ENCODE measurements around the gene BEND2. TPM values are rescaled to one million over a fixed set of nuclear protein-coding genes. Genes with fewer than 3 reads are reported as not detected.

Gene BEND2
- total RNA-seq, 1 experiment from 2014 or later, result not detected

DNA sequence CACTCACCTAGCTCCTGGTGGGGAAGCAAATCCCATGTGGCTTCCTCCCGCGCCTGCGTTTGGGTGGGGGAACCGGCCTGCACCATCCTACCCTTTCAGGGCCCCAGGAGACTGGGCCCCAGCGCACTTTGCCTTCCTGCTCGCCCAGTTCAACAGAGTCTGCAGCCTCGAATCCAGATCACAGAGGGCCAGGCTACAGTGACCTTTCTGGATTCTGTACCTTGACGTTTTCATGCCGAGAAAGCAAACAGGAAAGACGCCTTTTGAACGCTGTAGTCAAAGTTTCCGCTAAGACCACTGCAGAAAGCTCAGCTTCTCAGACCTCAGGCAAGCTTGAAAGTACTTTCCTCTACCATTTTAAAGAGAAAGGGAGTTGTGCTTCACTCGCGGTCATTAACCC lies 7.4 kb upstream of the BEND2 start:
- intact Hi-C loops (cut with micrococcal nuclease), result no loop called here
- no peaks in the 10 kb centered on the region for H3K27me3 Mint-ChIP-seq (ENCODE audit: insufficient read depth, unreplicated experiment)
- peaks cover 8% of the 10 kb centered on the region for H3K9me3 Mint-ChIP-seq (ENCODE audit: unreplicated experiment)
- TF ChIP-seq, protein P1, sequence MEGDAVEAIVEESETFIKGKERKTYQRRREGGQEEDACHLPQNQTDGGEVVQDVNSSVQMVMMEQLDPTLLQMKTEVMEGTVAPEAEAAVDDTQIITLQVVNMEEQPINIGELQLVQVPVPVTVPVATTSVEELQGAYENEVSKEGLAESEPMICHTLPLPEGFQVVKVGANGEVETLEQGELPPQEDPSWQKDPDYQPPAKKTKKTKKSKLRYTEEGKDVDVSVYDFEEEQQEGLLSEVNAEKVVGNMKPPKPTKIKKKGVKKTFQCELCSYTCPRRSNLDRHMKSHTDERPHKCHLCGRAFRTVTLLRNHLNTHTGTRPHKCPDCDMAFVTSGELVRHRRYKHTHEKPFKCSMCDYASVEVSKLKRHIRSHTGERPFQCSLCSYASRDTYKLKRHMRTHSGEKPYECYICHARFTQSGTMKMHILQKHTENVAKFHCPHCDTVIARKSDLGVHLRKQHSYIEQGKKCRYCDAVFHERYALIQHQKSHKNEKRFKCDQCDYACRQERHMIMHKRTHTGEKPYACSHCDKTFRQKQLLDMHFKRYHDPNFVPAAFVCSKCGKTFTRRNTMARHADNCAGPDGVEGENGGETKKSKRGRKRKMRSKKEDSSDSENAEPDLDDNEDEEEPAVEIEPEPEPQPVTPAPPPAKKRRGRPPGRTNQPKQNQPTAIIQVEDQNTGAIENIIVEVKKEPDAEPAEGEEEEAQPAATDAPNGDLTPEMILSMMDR (IDR thresholded peaks at IDR 0.05; ENCODE audit: unreplicated experiment), result no peak
- H3K36me3 Mint-ChIP-seq (ENCODE audit: insufficient read depth, unreplicated experiment), result no peaks in the 10 kb centered on the region
- no TSS peak for BruUV-seq (replicated peaks)
- DNase-seq (ENCODE audit: unreplicated experiment), result no peak
- no peak overlapping the region for H3K27ac Mint-ChIP-seq (ENCODE audit: low read depth, unreplicated experiment)
- H3K4me3 Mint-ChIP-seq (ENCODE audit: unreplicated experiment), result no peak overlapping the region
- ChIA-PET POLR2A (no interaction called here), CTCF (interaction anchor here (0.6 kb wide), 2 partner anchors 22 to 435 kb away, joined by 3 to 4 read pairs; no protein-coding TSS in a partner anchor)
- H3K4me1 Mint-ChIP-seq (ENCODE audit: insufficient read depth, unreplicated experiment), result no peaks in the 10 kb centered on the region

GRCh38 chrX:18227458-18227857 lies 6.8 kb upstream of the BEND2 start:
- no TSS peak for BruUV-seq (replicated peaks)
- Mint-ChIP-seq H3K27me3 (ENCODE audit: insufficient read depth, unreplicated experiment) (no peaks in the 10 kb centered on the region), H3K4me1 (ENCODE audit: insufficient read depth, unreplicated experiment) (no peaks in the 10 kb centered on the region), H3K9me3 (ENCODE audit: unreplicated experiment) (peaks cover 8% of the 10 kb centered on the region), H3K36me3 (ENCODE audit: insufficient read depth, unreplicated experiment) (no peaks in the 10 kb centered on the region), H3K27ac (ENCODE audit: low read depth, unreplicated experiment) (no peak overlapping the region), H3K4me3 (ENCODE audit: unreplicated experiment) (no peak overlapping the region)
- intact Hi-C loops (cut with micrococcal nuclease), result no loop called here
- POLR2A ChIA-PET, result no interaction called here
- CTCF ChIA-PET, result no interaction called here
- DNase-seq (ENCODE audit: unreplicated experiment), result no peak
- TF ChIP-seq, protein P1 (IDR thresholded peaks at IDR 0.05; ENCODE audit: unreplicated experiment), result no peak

GRCh38 chrX:18210470-18210869 lies 10.2 kb downstream of the BEND2 start:
- Mint-ChIP-seq H3K36me3 (ENCODE audit: insufficient read depth, unreplicated experiment) (no peaks in the 10 kb centered on the region), H3K27ac (ENCODE audit: low read depth, unreplicated experiment) (no peak overlapping the region), H3K4me3 (ENCODE audit: unreplicated experiment) (no peak overlapping the region), H3K4me1 (ENCODE audit: insufficient read depth, unreplicated experiment) (no peaks in the 10 kb centered on the region), H3K27me3 (ENCODE audit: insufficient read depth, unreplicated experiment) (no peaks in the 10 kb centered on the region), H3K9me3 (ENCODE audit: unreplicated experiment) (no peaks in the 10 kb centered on the region)
- intact Hi-C loops (cut with micrococcal nuclease), result loop anchor here (1.0 kb wide), 2 partner anchors 422 to 466 kb away; no protein-coding TSS in a partner anchor
- BruUV-seq (replicated peaks), result no TSS peak
- CTCF ChIA-PET, result interaction anchor here (0.6 to 2.0 kb wide), 11 partner anchors 12 to 696 kb away, joined by 3 to 14 read pairs (median 3); no protein-coding TSS in a partner anchor
- DNase-seq (ENCODE audit: unreplicated experiment), result no peak
- POLR2A ChIA-PET, result no interaction called here
- TF ChIP-seq, protein P1 (IDR thresholded peaks at IDR 0.05; ENCODE audit: unreplicated experiment), result no peak

DNA sequence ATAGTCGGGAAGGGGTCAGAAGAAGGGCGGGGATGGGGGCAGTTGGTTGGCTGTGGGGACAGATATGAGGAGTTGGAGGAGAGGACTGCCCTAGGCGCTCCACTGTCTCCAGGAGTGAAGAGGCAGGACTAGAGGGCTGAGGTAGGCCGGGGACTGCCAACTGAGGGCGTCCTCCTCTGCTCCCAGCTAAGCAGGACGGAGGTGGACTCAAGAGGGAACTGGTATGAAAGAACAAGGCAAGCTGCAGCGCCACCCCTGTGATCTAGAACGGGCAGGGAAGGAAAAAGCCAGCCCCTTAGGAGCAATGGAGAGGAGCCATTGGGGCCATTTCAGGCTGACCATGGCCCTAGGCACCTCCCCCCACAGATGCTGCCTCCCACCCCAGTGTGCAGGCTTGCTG lies 14.0 kb downstream of the BEND2 start:
- DNase-seq (ENCODE audit: unreplicated experiment), result no peak
- Mint-ChIP-seq H3K27me3 (ENCODE audit: insufficient read depth, unreplicated experiment) (peaks cover 17% of the 10 kb centered on the region), H3K4me3 (ENCODE audit: unreplicated experiment) (no peak overlapping the region), H3K9me3 (ENCODE audit: unreplicated experiment) (no peaks in the 10 kb centered on the region), H3K4me1 (ENCODE audit: insufficient read depth, unreplicated experiment) (no peaks in the 10 kb centered on the region), H3K36me3 (ENCODE audit: insufficient read depth, unreplicated experiment) (no peaks in the 10 kb centered on the region), H3K27ac (ENCODE audit: low read depth, unreplicated experiment) (no peak overlapping the region)
- TF ChIP-seq, protein P1 (IDR thresholded peaks at IDR 0.05; ENCODE audit: unreplicated experiment), result no peak
- no TSS peak for BruUV-seq (replicated peaks)
- intact Hi-C loops (cut with micrococcal nuclease), result no loop called here
- CTCF ChIA-PET, result interaction anchor here (1.3 kb wide), 1 partner anchor 462 kb away, joined by 3 read pairs; no protein-coding TSS in a partner anchor
- POLR2A ChIA-PET, result no interaction called here

All from MCF 10A (cell line).